Vagina (tissue), 2 donors: ENCODE results near the gene LPCAT1. TPM values are rescaled to one million over a fixed set of nuclear protein-coding genes. Genes with fewer than 3 reads are reported as not detected.

ENCODE experiments used
- DNase-seq, 2 donors: peaks; one replicate each; pipeline ENCODE4 v3.0.0-alpha.2; 2017; ENCODE audit errors: extremely low spot score in 2 of 2
- H3K27ac ChIP-seq: fragments of 200-600 bp; sonication (generic); one replicate; pipeline ENCODE4 v1.5.1; 2019
- H3K27me3 ChIP-seq: fragments of 200-600 bp; sonication (generic); one replicate; pipeline ENCODE4 v1.5.1; 2019
- H3K36me3 ChIP-seq, 2 donors: fragments of 200-600 bp; sonication (generic); one replicate each; pipeline ENCODE4 v1.5.1; 2017 to 2019
- H3K4me1 ChIP-seq: fragments of 200-600 bp; sonication (generic); one replicate; pipeline ENCODE4 v1.5.1; 2019
- H3K4me3 ChIP-seq, 2 donors: fragments of 200-600 bp; sonication (generic); 1 replicate in 1 of 2; 2 replicates in 1 of 2; pipeline ENCODE4 v1.5.1; 2016 to 2019
- H3K9me3 ChIP-seq: fragments of 200-600 bp; sonication (generic); one replicate; pipeline ENCODE4 v1.5.1; 2019
- CTCF ChIP-seq, 3 experiments: fragments of 450-650 bp in 2 of 3; fragments of 200-600 bp in 1 of 3; sonication (generic) in 1 of 3; IDR thresholded peaks; one replicate each; pipeline ENCODE4 v1.5.1; 2017 to 2019; ENCODE audit warnings: antibody characterized with exemption in 3 of 3, mild to moderate bottlenecking in 2 of 3, moderate library complexity in 2 of 3
- POLR2A ChIP-seq, 2 donors: fragments of 450-650 bp; IDR thresholded peaks; one replicate each; pipeline ENCODE4 v1.6.1; 2017; ENCODE audit warnings: antibody characterized with exemption in 2 of 2, mild to moderate bottlenecking in 2 of 2, moderate library complexity in 2 of 2
- POLR2AphosphoS5 ChIP-seq, 2 donors: sonication (generic); formaldehyde crosslinking; IDR thresholded peaks; one replicate each; pipeline ENCODE4 v1.9.0; 2017; ENCODE audit warnings: antibody characterized with exemption in 2 of 2, mild to moderate bottlenecking in 2 of 2, low read depth in 1 of 2; ENCODE audit not compliant: insufficient read depth in 1 of 2
- intact Hi-C: fragments of 100-400 bp; cut with DNase I; formaldehyde crosslinking; loops from one replicate; pipeline ENCODE4 v1.15.1; 2023
- total RNA-seq: library from RNA; depleted of rRNA; stranded (reverse); fragments of >200 nt; gene quantifications from one replicate; pipeline ENCODE4 v1.2.3, GENCODE V29; 2016

The LPCAT1 gene
- total RNA-seq, 1 donor from 2014 or later: 29.7 TPM

GRCh38 chr5:1436681-1437080 is 87.1 kb downstream of the LPCAT1 start:
- Histone ChIP-seq H3K4me1 (no peaks in the 10 kb centered on the region), H3K27me3 (peaks cover under 1% of the 10 kb centered on the region), H3K4me3 (no peak overlapping the region), H3K36me3 (no peaks in the 10 kb centered on the region), H3K27ac (no peak overlapping the region), H3K9me3 (no peaks in the 10 kb centered on the region)
- no peak for DNase-seq
- TF ChIP-seq CTCF (IDR thresholded peaks at IDR 0.05) (no peak), POLR2AphosphoS5 (IDR thresholded peaks at IDR 0.05; ENCODE audit: insufficient read depth in 1 of 2, low read depth in 1 of 2) (no peak), POLR2A (IDR thresholded peaks at IDR 0.05) (no peak)
- intact Hi-C loops: no loop called here

DNA sequence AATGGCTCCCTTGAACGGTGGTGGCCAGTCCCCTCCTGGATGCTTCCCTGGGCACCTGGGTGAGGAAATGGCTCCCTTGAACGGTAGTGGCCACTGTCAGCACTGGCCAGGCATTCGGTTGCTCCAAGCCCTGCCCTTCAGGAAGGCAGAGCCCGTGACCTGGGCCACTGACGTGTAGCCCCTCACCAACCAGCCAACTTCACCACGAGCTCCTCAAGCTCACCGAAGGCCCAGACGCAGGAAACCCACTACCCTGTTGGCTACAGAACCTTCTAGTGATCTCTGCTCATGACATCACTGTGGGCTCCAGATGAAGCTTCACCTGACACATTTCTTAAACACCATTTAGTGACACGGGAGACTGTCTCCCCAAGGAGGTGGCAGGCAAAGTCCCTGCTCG is 87.7 kb downstream of the LPCAT1 start:
- no peak for DNase-seq
- H3K36me3 ChIP-seq: no peaks in the 10 kb centered on the region
- H3K27me3 ChIP-seq: no peaks in the 10 kb centered on the region
- no peaks in the 10 kb centered on the region for H3K9me3 ChIP-seq
- no peak for TF ChIP-seq POLR2A (IDR thresholded peaks at IDR 0.05)
- no peak for TF ChIP-seq POLR2AphosphoS5 (IDR thresholded peaks at IDR 0.05; ENCODE audit: insufficient read depth in 1 of 2, low read depth in 1 of 2)
- TF ChIP-seq CTCF (IDR thresholded peaks at IDR 0.05): no peak
- no peak overlapping the region for H3K4me3 ChIP-seq
- H3K27ac ChIP-seq: no peak overlapping the region
- H3K4me1 ChIP-seq: no peaks in the 10 kb centered on the region
- intact Hi-C loops: no loop called here

DNA sequence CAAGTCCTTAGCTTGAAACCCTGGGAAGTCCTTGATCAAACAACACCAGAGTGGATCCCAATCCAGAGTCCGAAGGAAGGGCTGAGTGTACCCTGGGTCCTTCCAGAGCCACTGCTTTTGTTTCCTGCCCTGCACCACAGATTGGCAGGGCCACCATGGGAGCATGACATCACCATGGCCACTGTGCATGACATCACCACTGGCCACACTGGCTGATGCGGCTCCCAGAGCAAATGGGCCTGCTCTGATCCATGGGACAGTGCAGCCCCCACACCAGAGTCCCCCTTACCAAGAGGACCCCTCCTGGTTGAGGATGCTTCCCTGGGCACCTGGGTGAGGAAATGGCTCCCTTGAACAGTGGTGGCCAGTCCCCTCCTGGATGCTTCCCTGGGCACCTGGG is 88.4 kb downstream of the LPCAT1 start:
- no peak overlapping the region for H3K27ac ChIP-seq
- H3K36me3 ChIP-seq: no peaks in the 10 kb centered on the region
- no peak overlapping the region for H3K4me3 ChIP-seq
- TF ChIP-seq POLR2A (IDR thresholded peaks at IDR 0.05): no peak
- TF ChIP-seq CTCF (IDR thresholded peaks at IDR 0.05): no peak
- no peak for TF ChIP-seq POLR2AphosphoS5 (IDR thresholded peaks at IDR 0.05; ENCODE audit: insufficient read depth in 1 of 2, low read depth in 1 of 2)
- H3K9me3 ChIP-seq: no peaks in the 10 kb centered on the region
- H3K27me3 ChIP-seq: no peaks in the 10 kb centered on the region
- intact Hi-C loops: no loop called here
- no peaks in the 10 kb centered on the region for H3K4me1 ChIP-seq
- DNase-seq: no peak

DNA sequence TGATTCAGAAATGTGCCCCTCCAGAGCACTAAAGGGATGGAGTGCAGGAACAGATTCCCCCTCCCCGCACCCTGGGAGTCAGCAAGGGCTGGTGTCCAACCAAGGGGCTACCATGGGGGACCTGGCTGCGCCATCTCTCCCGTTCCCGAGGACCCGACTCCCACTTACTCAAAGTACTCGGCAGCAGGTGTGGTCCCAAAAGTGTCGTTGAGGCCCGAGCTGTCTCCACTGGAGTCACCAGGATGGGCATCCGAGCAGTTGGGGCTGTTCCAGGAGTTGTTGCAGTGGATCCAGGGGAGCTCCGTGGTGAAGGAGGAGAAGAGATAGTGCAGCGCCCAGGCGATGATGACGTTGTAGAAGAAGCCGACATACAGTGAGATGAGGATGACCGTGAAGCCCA is 91.5 kb downstream of the LPCAT1 start:
- Histone ChIP-seq H3K27me3 (no peaks in the 10 kb centered on the region), H3K27ac (no peak overlapping the region), H3K4me1 (no peaks in the 10 kb centered on the region), H3K9me3 (peaks cover 19% of the 10 kb centered on the region), H3K4me3 (no peak overlapping the region), H3K36me3 (no peaks in the 10 kb centered on the region)
- intact Hi-C loops: no loop called here
- DNase-seq: no peak
- TF ChIP-seq CTCF (IDR thresholded peaks at IDR 0.05) (no peak), POLR2A (IDR thresholded peaks at IDR 0.05) (no peak), POLR2AphosphoS5 (IDR thresholded peaks at IDR 0.05; ENCODE audit: insufficient read depth in 1 of 2, low read depth in 1 of 2) (no peak)

- intact Hi-C loops: no loop called here
- Histone ChIP-seq H3K36me3 (no peaks in the 10 kb centered on the region), H3K9me3 (peaks cover 19% of the 10 kb centered on the region), H3K27ac (no peak overlapping the region), H3K4me3 (no peak overlapping the region), H3K4me1 (no peaks in the 10 kb centered on the region), H3K27me3 (no peaks in the 10 kb centered on the region)
- no peak for DNase-seq
- TF ChIP-seq POLR2A (IDR thresholded peaks at IDR 0.05) (no peak), CTCF (IDR thresholded peaks at IDR 0.05) (no peak), POLR2AphosphoS5 (IDR thresholded peaks at IDR 0.05; ENCODE audit: insufficient read depth in 1 of 2, low read depth in 1 of 2) (no peak)
Measured at GRCh38 chr5:1431896-1432295, 91.9 kb downstream of the LPCAT1 start.
